DND-41 (cell line): Measurements from ENCODE around the gene KIF25.

Source experiments
- ATAC-seq: fragments of 200-7000 bp; cut with Tn5 transposase; 3 replicates; pipeline ENCODE4 v1.9.1; 2021; ENCODE audit warnings: low read depth; ENCODE audit not compliant: insufficient read depth
- DNase-seq: peaks from one replicate; pipeline ENCODE4 v3.0.0-alpha.2; 2020
- H2AFZ ChIP-seq: 2 replicates; pipeline ENCODE4 v1.6.0; 2012; ENCODE audit warnings: low read depth, low read length
- H3K27ac ChIP-seq: 2 replicates; pipeline ENCODE4 v1.5.1; 2012; ENCODE audit warnings: low read length, inconsistent platforms
- H3K27me3 ChIP-seq: fragments of 200-600 bp; sonication (generic); 2 replicates; pipeline ENCODE4 v1.6.0; 2012; ENCODE audit warnings: low read length, mild to moderate bottlenecking, inconsistent platforms; ENCODE audit not compliant: insufficient read depth, poor library complexity
- H3K36me3 ChIP-seq: 2 replicates; pipeline ENCODE4 v1.5.1; 2012; ENCODE audit warnings: low read length, inconsistent platforms; ENCODE audit not compliant: insufficient read depth
- H3K4me1 ChIP-seq: 2 replicates; pipeline ENCODE4 v1.5.1; 2012; ENCODE audit warnings: mild to moderate bottlenecking, low read length; ENCODE audit not compliant: insufficient read depth
- H3K4me2 ChIP-seq: 2 replicates; pipeline ENCODE4 v1.6.0; 2012; ENCODE audit warnings: mild to moderate bottlenecking, moderate library complexity, low read length, inconsistent platforms; ENCODE audit not compliant: insufficient read depth
- H3K4me3 ChIP-seq, 2 experiments: fragments of 200-600 bp in 1 of 2; shearing (Covaris generic) in 1 of 2; 2 replicates each; pipeline ENCODE4 v1.5.1; 2012 to 2016; ENCODE audit warnings: inconsistent platforms in 2 of 2, low read length in 2 of 2, mild to moderate bottlenecking in 2 of 2, low read depth in 1 of 2, moderate library complexity in 1 of 2
- H3K79me2 ChIP-seq: 2 replicates; pipeline ENCODE4 v1.6.0; 2012; ENCODE audit warnings: low read length, inconsistent platforms; ENCODE audit not compliant: insufficient read depth
- H3K9ac ChIP-seq: 2 replicates; pipeline ENCODE4 v1.6.0; 2012; ENCODE audit warnings: low read depth, mild to moderate bottlenecking, inconsistent platforms, low read length, moderate library complexity
- H3K9me3 ChIP-seq: 2 replicates; pipeline ENCODE4 v1.5.1; 2012; ENCODE audit warnings: low read length, moderate library complexity, mild to moderate bottlenecking, inconsistent platforms; ENCODE audit not compliant: insufficient read depth, severe bottlenecking
- H4K20me1 ChIP-seq: 2 replicates; pipeline ENCODE4 v1.6.0; 2012; ENCODE audit warnings: low read length; ENCODE audit not compliant: insufficient read depth
- EZH2 ChIP-seq: IDR thresholded peaks from 3 replicates; pipeline ENCODE4 v1.6.1; 2012; ENCODE audit warnings: borderline replicate concordance, low read depth, mild to moderate bottlenecking, moderate library complexity, low read length, inconsistent platforms; ENCODE audit not compliant: severe bottlenecking
- TF ChIP-seq, protein P1 (sequence below): IDR thresholded peaks from 2 replicates; pipeline ENCODE4 v1.5.1; 2012; ENCODE audit warnings: borderline replicate concordance, low read length, moderate library complexity, mild to moderate bottlenecking; ENCODE audit not compliant: poor library complexity, severe bottlenecking; ENCODE audit errors: extremely low read depth

Gene KIF25

DNA sequence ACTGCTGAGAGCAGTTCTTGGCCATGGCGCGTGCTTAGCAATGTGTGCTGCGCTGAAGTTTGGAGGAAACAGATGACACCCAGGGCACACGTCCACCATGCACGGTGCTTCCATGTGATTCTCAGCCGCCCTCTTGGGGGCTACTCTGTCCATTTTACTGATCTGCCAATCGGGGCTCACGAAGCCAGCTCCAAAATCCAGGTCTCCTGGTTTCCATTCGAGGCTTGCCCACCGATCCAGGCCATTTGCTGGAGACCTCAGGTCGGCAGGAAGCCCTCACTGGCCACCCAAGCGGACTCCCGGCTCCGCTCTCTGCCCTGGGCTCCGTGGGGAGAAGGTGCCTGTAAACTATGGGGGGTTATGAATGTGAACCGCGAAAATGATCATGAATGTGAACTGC, 93.2 kb downstream of the KIF25 start:
- Histone ChIP-seq H3K9ac (no peak overlapping the region), H3K36me3 (no peaks in the 10 kb centered on the region), H4K20me1 (no peaks in the 10 kb centered on the region), H3K9me3 (peaks cover 8% of the 10 kb centered on the region), H3K79me2 (no peaks in the 10 kb centered on the region), H3K4me1 (no peaks in the 10 kb centered on the region), H2AFZ (no peak overlapping the region), H3K27ac (no peak overlapping the region), H3K4me2 (no peak overlapping the region), H3K4me3 (no peak overlapping the region), H3K27me3 (no peaks in the 10 kb centered on the region)
- ATAC-seq (no peak), DNase-seq (no peak)
- no peak for TF ChIP-seq EZH2
- TF ChIP-seq, protein P1, sequence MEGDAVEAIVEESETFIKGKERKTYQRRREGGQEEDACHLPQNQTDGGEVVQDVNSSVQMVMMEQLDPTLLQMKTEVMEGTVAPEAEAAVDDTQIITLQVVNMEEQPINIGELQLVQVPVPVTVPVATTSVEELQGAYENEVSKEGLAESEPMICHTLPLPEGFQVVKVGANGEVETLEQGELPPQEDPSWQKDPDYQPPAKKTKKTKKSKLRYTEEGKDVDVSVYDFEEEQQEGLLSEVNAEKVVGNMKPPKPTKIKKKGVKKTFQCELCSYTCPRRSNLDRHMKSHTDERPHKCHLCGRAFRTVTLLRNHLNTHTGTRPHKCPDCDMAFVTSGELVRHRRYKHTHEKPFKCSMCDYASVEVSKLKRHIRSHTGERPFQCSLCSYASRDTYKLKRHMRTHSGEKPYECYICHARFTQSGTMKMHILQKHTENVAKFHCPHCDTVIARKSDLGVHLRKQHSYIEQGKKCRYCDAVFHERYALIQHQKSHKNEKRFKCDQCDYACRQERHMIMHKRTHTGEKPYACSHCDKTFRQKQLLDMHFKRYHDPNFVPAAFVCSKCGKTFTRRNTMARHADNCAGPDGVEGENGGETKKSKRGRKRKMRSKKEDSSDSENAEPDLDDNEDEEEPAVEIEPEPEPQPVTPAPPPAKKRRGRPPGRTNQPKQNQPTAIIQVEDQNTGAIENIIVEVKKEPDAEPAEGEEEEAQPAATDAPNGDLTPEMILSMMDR = no peak

DNA sequence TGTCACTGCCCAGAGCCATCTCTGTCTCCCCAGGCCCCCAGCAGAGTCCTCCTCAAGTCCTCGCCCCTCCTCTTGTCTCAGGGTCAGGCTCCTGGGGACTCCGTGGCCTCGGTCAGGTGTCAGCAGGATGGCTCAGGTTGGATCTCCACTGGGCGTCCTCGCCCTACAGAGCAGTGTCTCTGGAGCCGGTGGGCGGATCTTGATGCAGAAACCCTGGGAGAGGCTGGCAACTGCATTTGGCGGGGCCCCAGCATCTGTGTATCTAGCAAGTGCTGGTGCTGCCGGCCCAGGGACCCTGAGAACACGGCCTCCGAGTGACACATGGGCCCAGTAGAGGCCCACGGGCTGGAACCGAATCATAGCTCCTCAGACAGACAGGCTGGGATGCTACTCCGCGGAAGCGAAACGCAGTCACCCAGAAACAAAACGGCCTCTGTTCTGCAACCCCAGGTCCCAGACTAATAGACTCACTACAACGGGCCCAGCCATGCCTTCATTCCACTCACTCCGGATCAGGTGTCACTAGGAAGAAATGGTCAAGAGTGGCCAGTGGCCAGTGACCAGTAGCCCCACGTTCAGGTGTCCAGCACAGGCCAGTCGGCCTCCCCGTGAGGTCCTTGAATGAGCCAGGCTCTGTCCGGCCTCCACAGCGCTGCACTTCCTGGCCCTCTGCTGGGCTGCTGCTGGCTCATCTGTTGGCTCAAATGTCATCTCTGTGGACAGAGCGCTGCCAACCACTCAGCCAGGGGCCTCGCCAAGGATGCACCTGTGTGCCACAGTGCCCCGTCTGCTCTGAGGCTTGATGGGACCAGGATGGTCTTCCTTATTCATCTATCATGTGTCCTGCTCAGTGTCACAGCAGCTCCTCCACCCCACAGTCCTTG, 94.2 kb downstream of the KIF25 start:
- H3K27ac ChIP-seq = no peak overlapping the region
- no peak overlapping the region for H3K4me3 ChIP-seq
- H3K27me3 ChIP-seq = no peaks in the 10 kb centered on the region
- H3K4me1 ChIP-seq = no peaks in the 10 kb centered on the region
- ATAC-seq (no peak), DNase-seq (no peak)
- TF ChIP-seq, protein P1 = no peak
- TF ChIP-seq EZH2 = no peak
- no peak overlapping the region for H2AFZ ChIP-seq
- peaks cover 8% of the 10 kb centered on the region for H3K9me3 ChIP-seq
- no peak overlapping the region for H3K4me2 ChIP-seq
- no peaks in the 10 kb centered on the region for H3K79me2 ChIP-seq
- H3K36me3 ChIP-seq = no peaks in the 10 kb centered on the region
- H3K9ac ChIP-seq = no peak overlapping the region
- H4K20me1 ChIP-seq = no peaks in the 10 kb centered on the region

DNA sequence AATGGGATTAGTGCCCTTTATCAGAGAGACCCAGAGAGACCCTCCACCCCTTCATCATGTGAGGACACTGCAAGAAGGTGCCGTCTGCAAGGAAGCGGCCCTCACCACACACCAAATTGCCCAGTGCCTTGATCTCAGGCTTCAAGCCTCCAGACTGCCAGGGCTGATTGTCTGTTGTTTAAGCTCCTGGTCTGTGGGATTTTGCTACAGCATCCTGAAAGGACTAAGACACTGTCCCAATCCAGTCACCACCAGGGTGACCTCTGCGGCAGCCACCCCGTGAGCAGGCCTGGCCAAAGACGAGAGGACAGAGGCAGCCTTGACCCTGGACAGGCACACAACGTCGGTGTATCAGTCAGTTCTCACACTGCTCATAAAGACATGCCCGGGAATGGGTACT, 95.1 kb downstream of the KIF25 start:
- Histone ChIP-seq H3K9ac (no peak overlapping the region), H3K4me3 (no peak overlapping the region), H3K27ac (no peak overlapping the region), H4K20me1 (no peaks in the 10 kb centered on the region), H3K36me3 (no peaks in the 10 kb centered on the region), H3K79me2 (no peaks in the 10 kb centered on the region), H3K9me3 (peaks cover 10% of the 10 kb centered on the region), H2AFZ (no peak overlapping the region), H3K27me3 (no peaks in the 10 kb centered on the region), H3K4me2 (no peak overlapping the region), H3K4me1 (no peaks in the 10 kb centered on the region)
- no peak for TF ChIP-seq EZH2
- TF ChIP-seq, protein P1 = no peak
- ATAC-seq (no peak), DNase-seq (no peak)
